HepG2 (cell line): ENCODE measurements around the gene ANTXR1. TPM values are rescaled to one million over a fixed set of nuclear protein-coding genes. Genes with fewer than 3 reads are reported as not detected.

Source experiments
- SALL2 ChIP-seq: sonication (generic); formaldehyde crosslinking; IDR thresholded peaks from 2 replicates; pipeline ENCODE4 v1.8.1; 2023; ENCODE audit warnings: mild to moderate bottlenecking, missing genetic modification reagents, inconsistent platforms
- SIN3B ChIP-seq: fragments of 150-350 bp; IDR thresholded peaks from 2 replicates; pipeline ENCODE4 v1.6.1; 2014; ENCODE audit warnings: low read length
- SMYD3 ChIP-seq: sonication (generic); formaldehyde crosslinking; IDR thresholded peaks from 2 replicates; pipeline ENCODE4 v1.8.1; 2023; ENCODE audit warnings: mild to moderate bottlenecking, missing genetic modification reagents
- TSC22D2 ChIP-seq: sonication (generic); formaldehyde crosslinking; IDR thresholded peaks from 2 replicates; pipeline ENCODE4 v1.5.1; 2020; ENCODE audit warnings: missing genetic modification reagents, mild to moderate bottlenecking, borderline replicate concordance
- U2AF1 ChIP-seq: fragments of 200-400 bp; formaldehyde crosslinking; optimal IDR thresholded peaks from 2 replicates; pipeline ENCODE3; 2017; ENCODE audit warnings: mild to moderate bottlenecking, low read depth, low read length
- ZBTB38 ChIP-seq: sonication (generic); formaldehyde crosslinking; IDR thresholded peaks from 2 replicates; pipeline ENCODE4 v1.5.1; 2020; ENCODE audit warnings: mild to moderate bottlenecking, missing genetic modification reagents
- ZNF333 ChIP-seq: sonication (generic); formaldehyde crosslinking; IDR thresholded peaks from 2 replicates; pipeline ENCODE4 v1.4.0; 2020; ENCODE audit warnings: mild to moderate bottlenecking, missing genetic modification reagents, borderline replicate concordance
- ZNF382 ChIP-seq: sonication (generic); formaldehyde crosslinking; IDR thresholded peaks from 2 replicates; pipeline ENCODE4 v1.5.0; 2020; ENCODE audit warnings: missing genetic modification reagents, mild to moderate bottlenecking, borderline replicate concordance
- ZNF383 ChIP-seq: sonication (generic); formaldehyde crosslinking; IDR thresholded peaks from 2 replicates; pipeline ENCODE4 v1.4.0; 2020; ENCODE audit warnings: missing genetic modification reagents, mild to moderate bottlenecking, borderline replicate concordance
- ZNF430 ChIP-seq: sonication (generic); formaldehyde crosslinking; IDR thresholded peaks from 2 replicates; pipeline ENCODE4 v1.9.0; 2021; ENCODE audit warnings: mild to moderate bottlenecking, missing genetic modification reagents
- ZNF607 ChIP-seq: sonication (generic); formaldehyde crosslinking; IDR thresholded peaks from 2 replicates; pipeline ENCODE4 v1.5.1; 2020; ENCODE audit warnings: missing genetic modification reagents, mild to moderate bottlenecking, borderline replicate concordance
- ZNF782 ChIP-seq: sonication (generic); formaldehyde crosslinking; IDR thresholded peaks from 2 replicates; pipeline ENCODE4 v1.4.0; 2020; ENCODE audit warnings: missing genetic modification reagents, mild to moderate bottlenecking, borderline replicate concordance
- ZSCAN21 ChIP-seq: sonication (generic); formaldehyde crosslinking; IDR thresholded peaks from 2 replicates; pipeline ENCODE4 v1.8.0; 2022; ENCODE audit warnings: mild to moderate bottlenecking, missing genetic modification reagents, moderate library complexity, borderline replicate concordance
- polyA plus RNA-seq, 8 experiments: library from polyadenylated mRNA; depleted of rRNA in 3 of 8; stranded (reverse) in 7 of 8; unstranded in 1 of 8; fragments of >200 nt; fragmentation: Illumina TruSeq in 4 of 8; extraction: Trizol in 4 of 8; gene quantifications; 2 replicates each; pipeline versions ENCODE4 v1.2.1 to v1.2.3, GENCODE V29; 2011 to 2016; ENCODE audit warnings: low read depth in 4 of 8, missing spikeins in 1 of 8, mixed read lengths in 1 of 8; ENCODE audit not compliant: insufficient read depth in 1 of 8
- total RNA-seq, 5 experiments: library from RNA; depleted of rRNA; stranded (reverse); fragments of >200 nt; fragmentation: Illumina TruSeq; extraction: Trizol; gene quantifications; 2 replicates each; pipeline ENCODE4 v1.2.3, GENCODE V29; 2016; ENCODE audit warnings: low read depth in 1 of 5
- TF ChIP-seq, protein P1 (sequence below): sonication (generic); formaldehyde crosslinking; IDR thresholded peaks from 2 replicates; pipeline ENCODE4 v1.4.0; 2020; ENCODE audit warnings: mild to moderate bottlenecking, missing genetic modification reagents, borderline replicate concordance
- TF ChIP-seq, protein P2 (sequence below): sonication (generic); formaldehyde crosslinking; IDR thresholded peaks from 2 replicates; pipeline ENCODE4 v1.4.0; 2020; ENCODE audit warnings: missing genetic modification reagents

The ANTXR1 gene
- total and polyA plus RNA-seq, 2 of the 13 experiments (the other 11 are each of a cell fraction or from before 2014, with no cell fraction given), result 4.5 to 12.7 TPM

DNA sequence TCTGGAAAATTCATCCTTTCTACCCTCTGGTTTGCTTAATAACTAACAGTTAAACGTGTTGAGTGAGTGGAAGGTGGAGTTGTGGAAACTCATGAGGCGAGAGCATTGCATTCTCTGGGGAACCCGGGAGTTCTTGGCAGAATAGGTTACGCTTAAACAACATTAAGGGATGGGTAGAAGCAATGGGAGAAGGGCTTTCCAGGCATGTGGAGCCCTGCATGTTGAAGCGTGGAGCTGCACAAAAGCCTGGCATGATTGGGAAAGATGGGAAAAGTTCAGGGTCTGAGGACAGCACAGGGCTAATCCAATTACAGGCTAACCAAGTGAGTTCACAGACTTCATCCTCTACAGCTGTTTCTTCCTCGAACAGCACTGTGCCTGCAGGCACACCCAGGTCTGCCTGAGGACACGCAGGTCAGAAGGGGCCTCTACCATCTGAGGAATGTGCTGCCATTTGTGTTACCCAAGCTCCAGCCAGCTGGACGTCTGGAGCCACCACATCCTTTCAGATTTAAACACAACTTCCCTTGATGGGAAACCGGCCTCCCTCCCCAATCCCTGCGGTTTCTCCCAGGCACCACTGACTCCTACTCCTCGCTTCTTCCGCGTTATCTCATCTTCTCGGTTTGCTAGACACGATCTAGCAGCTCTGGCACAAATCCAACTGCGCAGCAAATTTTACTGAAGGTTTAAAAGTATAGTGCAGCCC, 164.2 kb downstream of the ANTXR1 start (continued):
- TF ChIP-seq, protein P1, sequence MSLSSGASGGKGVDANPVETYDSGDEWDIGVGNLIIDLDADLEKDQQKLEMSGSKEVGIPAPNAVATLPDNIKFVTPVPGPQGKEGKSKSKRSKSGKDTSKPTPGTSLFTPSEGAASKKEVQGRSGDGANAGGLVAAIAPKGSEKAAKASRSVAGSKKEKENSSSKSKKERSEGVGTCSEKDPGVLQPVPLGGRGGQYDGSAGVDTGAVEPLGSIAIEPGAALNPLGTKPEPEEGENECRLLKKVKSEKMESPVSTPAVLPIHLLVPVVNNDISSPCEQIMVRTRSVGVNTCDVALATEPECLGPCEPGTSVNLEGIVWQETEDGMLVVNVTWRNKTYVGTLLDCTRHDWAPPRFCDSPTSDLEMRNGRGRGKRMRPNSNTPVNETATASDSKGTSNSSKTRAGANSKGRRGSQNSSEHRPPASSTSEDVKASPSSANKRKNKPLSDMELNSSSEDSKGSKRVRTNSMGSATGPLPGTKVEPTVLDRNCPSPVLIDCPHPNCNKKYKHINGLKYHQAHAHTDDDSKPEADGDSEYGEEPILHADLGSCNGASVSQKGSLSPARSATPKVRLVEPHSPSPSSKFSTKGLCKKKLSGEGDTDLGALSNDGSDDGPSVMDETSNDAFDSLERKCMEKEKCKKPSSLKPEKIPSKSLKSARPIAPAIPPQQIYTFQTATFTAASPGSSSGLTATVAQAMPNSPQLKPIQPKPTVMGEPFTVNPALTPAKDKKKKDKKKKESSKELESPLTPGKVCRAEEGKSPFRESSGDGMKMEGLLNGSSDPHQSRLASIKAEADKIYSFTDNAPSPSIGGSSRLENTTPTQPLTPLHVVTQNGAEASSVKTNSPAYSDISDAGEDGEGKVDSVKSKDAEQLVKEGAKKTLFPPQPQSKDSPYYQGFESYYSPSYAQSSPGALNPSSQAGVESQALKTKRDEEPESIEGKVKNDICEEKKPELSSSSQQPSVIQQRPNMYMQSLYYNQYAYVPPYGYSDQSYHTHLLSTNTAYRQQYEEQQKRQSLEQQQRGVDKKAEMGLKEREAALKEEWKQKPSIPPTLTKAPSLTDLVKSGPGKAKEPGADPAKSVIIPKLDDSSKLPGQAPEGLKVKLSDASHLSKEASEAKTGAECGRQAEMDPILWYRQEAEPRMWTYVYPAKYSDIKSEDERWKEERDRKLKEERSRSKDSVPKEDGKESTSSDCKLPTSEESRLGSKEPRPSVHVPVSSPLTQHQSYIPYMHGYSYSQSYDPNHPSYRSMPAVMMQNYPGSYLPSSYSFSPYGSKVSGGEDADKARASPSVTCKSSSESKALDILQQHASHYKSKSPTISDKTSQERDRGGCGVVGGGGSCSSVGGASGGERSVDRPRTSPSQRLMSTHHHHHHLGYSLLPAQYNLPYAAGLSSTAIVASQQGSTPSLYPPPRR, result peak; percentile 65; the same call in 1 of the 2 replicates
- no peak for TF ChIP-seq TSC22D2 (CRISPR knock-in tag)
- no peak for TF ChIP-seq ZNF430 (CRISPR knock-in tag)
- no peak for TF ChIP-seq SIN3B
- peak; percentile 84 for TF ChIP-seq ZBTB38 (CRISPR knock-in tag)
- peak; percentile 64 for TF ChIP-seq ZSCAN21 (CRISPR knock-in tag)
- no peak for TF ChIP-seq ZNF383
- 0 out of 2 replicates have a peak, but pooled peaks have one; percentile 9 for TF ChIP-seq ZNF607 (CRISPR knock-in tag)
- no peak for TF ChIP-seq SALL2 (CRISPR knock-in tag)
- no peak for TF ChIP-seq ZNF333 (CRISPR knock-in tag)
- TF ChIP-seq U2AF1, result peak; percentile 25
- TF ChIP-seq ZNF382, result no peak
- TF ChIP-seq, protein P2, sequence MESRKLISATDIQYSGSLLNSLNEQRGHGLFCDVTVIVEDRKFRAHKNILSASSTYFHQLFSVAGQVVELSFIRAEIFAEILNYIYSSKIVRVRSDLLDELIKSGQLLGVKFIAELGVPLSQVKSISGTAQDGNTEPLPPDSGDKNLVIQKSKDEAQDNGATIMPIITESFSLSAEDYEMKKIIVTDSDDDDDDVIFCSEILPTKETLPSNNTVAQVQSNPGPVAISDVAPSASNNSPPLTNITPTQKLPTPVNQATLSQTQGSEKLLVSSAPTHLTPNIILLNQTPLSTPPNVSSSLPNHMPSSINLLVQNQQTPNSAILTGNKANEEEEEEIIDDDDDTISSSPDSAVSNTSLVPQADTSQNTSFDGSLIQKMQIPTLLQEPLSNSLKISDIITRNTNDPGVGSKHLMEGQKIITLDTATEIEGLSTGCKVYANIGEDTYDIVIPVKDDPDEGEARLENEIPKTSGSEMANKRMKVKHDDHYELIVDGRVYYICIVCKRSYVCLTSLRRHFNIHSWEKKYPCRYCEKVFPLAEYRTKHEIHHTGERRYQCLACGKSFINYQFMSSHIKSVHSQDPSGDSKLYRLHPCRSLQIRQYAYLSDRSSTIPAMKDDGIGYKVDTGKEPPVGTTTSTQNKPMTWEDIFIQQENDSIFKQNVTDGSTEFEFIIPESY (CRISPR knock-in tag), result no peak
- no peak for TF ChIP-seq ZNF782 (CRISPR knock-in tag)
- no peak for TF ChIP-seq SMYD3 (CRISPR knock-in tag)
